ENCODE results near the gene GRPR.

GRPR gene

GRCh38 chrX:16186380-16187007 lies 63.1 kb downstream of the GRPR start:
- no peak for DNase-seq

GRCh38 chrX:16187024-16187760 lies 63.8 kb downstream of the GRPR start:
- no peak for DNase-seq

- DNase-seq = no peak
Observed at GRCh38 chrX:16188687-16189086, 65.3 kb downstream of the GRPR start.

GRCh38 chrX:16191605-16192004 lies 68.2 kb downstream of the GRPR start:
- no peak for DNase-seq

GRCh38 chrX:16196829-16197228 lies 73.5 kb downstream of the GRPR start:
- DNase-seq = no peak

GRCh38 chrX:16199343-16199742 lies 76.0 kb downstream of the GRPR start:
- no peak for DNase-seq

- DNase-seq = no peak
Observed at GRCh38 chrX:16202943-16203342, 79.6 kb downstream of the GRPR start.

All from activated CD4-positive, alpha-beta T cell treated with anti-CD3 and anti-CD28 coated beads, Interleukin-2, amount 50 U/mL, for 4 hours (primary cell).